GM10847 (cell line): Measurements from ENCODE around the gene RPRD1B.

Source experiments
- POLR2A ChIP-seq: IDR thresholded peaks from 2 replicates; pipeline ENCODE4 v1.6.1; 2011; ENCODE audit not compliant: insufficient read length; ENCODE audit errors: extremely low read depth

Gene RPRD1B

DNA sequence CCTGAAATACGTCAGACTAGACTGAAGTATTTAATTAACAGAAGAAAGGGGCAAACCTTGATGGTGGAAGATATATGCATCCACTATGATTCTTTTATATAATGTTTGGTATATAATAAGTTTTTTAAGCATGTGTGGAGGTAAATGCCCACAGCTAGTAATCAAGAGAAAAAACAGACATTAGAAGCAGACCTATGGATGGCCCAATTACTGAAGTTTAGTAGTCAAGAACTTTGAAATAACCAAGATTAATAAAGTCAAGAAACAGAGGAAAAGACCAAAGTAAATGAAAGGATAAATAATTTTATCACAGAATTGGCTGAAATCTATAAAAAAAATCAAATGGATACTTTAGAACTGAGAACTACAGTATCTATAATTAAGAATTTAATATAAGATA lies 15.6 kb upstream of the RPRD1B start:
- TF ChIP-seq POLR2A: no peak

DNA sequence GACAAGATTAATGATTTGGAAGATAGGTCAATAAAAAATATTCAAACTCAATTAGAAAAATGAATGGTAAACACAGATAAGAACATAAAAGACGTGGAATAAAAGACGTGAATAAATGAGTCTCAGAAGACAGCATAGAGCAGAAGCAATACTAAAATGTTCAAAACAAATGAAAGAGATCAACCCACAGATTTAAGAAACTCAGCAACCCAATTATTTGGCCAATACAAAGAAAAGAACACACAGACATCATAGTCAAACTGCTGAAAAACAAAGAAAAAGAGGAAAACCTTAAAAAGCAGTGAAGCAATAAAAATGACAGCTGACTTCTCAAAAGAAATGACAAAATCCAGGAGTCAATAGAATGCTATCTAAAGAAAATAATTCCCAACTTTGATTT lies 15.2 kb upstream of the RPRD1B start:
- no peak for TF ChIP-seq POLR2A

DNA sequence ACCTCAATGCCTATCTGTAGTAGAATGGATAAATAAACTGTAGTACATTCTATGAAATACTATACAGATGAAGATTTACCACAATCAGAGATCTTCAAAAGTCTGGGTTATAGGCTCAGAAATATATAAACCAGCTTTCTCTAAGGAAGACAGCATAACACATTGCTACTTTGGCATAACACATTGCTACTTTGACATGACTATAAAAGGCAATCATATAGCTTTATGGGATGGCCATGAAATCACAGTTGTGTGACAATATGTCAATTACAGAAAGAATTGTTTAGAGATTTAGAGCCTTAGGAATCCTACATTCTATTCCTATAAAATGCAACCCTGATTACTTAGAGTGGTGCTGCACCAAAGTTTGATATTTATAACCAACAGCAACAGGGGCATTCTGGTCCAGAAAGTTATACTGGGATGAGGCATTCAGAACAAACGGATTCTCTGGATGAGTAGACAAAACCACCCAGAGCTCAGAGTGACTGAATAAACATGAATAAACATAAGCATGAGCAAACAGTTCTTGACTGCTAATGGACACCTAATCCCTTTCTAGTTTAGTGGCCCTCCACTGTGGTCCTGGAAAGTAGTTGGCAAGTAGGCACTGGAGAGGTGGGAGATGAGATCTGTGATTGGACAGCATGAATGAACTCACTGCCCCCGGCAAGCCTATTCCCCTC lies 12.3 kb upstream of the RPRD1B start:
- no peak for TF ChIP-seq POLR2A

DNA sequence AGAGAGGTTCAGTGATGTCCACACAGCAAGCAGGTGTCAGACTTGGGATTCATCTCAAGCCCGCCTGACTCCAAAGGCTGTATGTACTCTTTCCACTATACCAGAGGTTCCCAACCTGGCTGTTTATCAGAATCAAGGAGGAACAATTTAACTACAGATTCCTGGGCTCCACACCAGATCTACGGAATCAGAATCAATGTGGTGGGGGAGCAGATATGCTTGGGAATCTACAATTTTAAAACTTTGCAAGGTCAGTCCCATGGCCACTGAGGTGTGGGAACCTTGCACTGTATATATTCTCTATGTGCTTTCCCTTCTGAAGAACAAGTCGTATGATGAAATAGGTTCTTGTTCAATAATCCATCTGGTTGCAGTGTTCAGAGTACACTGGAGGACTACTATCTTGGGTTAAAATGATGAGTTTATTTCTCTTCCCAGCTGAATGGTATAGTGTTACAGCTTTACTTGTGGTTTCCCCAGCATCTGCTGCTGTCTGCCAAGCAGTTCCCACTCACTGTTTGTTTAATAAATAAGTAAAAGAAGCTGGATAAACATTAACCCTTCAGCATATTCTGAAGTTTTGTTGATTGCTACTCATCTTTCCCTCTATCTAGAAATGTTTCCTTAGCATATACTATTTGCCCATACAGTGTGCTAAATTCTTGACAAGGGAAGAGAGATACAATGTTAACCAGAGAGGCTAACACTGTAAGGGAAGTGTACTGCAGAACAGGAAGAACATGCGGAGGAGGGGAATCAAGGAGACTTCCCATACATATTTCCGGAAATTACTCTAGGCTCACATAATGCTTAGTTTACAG lies 10.2 kb upstream of the RPRD1B start:
- no peak for TF ChIP-seq POLR2A

DNA sequence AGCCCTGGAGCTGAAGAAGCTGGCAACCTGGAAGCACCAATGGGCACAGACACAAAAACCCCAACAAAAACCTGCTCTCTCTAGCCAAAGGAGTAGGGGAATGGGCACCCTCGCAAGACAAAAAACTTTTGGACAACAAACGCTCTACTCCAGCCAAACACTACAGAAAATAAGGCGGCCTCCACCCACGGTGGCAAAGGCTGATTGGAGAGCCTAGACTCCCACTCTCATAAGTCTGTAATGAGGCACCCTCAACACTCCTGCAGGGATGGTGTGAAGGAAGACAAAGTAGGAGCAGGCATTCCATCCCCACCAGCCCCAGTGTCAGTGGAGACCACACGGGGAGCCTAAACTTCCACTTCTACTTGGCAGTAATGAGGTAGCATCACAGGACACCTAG lies 9.1 kb upstream of the RPRD1B start:
- TF ChIP-seq POLR2A: no peak

DNA sequence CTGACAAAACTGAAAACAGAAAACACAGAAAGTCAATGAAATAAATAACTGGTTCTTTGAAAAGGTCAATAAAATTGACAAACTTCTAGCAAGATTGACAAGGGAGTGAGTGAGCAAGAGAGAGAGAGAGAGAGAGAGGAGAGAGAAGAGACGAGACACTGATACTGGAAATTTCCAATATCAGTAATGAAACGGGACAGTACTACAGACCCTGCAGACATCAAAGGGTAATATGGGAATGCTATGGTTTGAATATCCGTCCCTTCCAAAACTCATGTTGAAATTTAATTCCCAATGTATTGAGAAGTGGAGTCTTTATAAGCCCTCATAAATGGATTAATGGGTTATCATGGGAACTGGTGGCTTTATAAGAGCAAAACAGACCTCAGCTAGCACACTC lies 4.1 kb upstream of the RPRD1B start:
- TF ChIP-seq POLR2A: no peak

- no peak for TF ChIP-seq POLR2A
These were observed 1.6 kb upstream of the RPRD1B start for GRCh38 chr20:38031957-38032356.

GRCh38 chr20:38032585-38033329 lies 789 bp upstream of the RPRD1B start:
- no peak for TF ChIP-seq POLR2A

DNA sequence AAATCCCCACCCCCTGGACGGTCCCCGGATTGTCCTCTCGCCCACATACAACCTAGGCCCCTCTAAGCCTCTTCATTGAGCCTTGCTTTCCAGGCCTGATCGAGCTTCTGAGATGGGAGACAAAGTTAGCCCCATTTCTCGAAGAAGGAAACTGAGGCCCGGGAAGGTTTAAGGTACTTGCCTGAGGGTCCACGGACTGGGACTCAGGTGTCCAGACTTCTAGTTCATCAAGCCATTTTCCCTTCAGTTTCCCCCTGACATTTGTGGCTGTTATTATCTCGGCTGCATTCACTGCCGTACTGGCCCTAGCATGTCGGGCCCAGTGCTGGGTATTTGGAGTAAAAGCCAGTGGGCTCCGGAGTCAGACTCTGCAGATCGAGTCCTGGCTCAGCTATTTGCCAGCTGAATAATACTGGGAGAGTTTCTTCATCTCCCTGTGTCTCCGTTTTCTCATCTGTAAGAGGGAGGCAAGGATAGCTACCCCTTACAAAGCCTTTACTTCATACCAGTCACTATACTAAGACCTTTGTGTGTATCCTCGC lies 633 bp downstream of the RPRD1B start:
- TF ChIP-seq POLR2A: no peak

GRCh38 chr20:38034961-38035360 lies 1.4 kb downstream of the RPRD1B start:
- no peak for TF ChIP-seq POLR2A

DNA sequence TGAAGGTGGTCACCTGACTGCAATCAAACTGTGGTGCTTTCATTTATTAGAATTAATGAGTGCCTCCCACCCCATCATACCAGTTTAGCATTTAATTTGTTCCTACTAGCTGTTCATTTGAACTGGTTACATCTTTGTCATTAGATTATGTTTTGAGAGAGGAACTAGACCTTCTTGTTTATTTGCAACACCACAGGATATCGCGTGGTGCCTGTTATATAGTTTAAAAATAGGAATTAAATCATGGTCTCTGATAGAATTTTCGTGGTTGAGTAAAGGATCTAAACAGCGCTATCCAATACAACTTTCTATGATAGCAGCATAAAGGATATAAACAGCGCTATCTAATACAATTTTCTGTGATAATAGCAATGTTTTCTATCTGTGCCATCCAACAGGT lies 2.8 kb downstream of the RPRD1B start:
- no peak for TF ChIP-seq POLR2A

- no peak for TF ChIP-seq POLR2A
These were observed 6.7 kb downstream of the RPRD1B start for GRCh38 chr20:38040276-38040675.

DNA sequence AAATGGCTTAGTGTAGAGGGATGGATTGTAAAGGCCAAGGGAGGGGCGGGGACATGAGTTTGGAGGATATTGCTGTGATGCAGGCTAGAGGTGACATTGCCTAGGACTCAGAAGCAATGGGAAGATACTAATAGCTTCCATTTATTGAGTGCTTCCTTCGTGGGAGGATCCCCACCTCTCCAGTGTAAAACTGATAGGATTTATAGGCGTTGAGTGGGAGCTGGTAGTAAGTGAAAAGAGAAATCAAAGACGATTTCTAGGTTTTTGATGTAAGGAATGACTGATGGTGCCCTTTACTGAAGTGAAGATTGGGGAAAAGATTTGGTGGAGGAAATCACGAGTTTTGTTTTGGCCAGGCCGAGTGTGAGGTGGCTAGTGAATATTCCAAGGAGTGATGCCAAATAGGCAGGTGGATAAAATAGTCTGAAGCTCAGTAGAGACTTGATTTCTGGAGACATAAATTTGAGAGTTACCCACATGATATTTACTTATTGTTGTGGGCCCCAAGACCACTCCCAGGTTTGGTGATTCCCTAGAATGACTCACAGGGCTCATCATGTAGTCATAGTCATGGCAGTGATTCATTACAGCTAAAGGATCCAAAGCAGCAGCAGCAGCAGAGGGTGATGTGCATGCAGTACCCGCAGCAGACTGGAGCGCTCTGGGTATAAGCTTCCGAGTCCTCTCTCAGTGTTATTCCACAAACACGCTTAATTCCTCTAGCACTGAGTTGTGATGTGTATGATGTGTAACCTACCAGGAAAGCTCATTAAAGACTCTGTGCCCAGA lies 10.2 kb downstream of the RPRD1B start:
- no peak for TF ChIP-seq POLR2A

- no peak for TF ChIP-seq POLR2A
These were observed 11.1 kb downstream of the RPRD1B start for GRCh38 chr20:38044685-38045084.

DNA sequence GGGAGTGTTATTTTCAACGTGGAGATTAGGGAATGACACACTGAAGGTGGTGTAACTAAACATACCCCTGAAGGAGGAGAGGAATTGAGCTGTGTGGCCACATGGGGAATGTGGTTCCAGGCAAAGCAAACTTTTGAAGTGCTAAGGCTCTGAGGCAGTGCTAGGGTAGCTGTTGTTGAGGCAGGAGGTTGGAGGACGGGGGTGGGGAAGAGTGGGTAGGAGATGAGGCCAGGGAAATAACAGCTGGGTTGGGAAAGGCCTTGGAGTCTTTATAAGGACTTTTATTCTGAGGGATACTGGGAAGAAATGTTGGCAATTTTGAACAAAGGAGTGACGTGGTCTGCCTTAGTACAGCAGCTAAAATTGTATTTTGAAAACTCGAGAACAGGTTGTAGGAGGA lies 13.0 kb downstream of the RPRD1B start:
- no peak for TF ChIP-seq POLR2A
